ENCODE data around the gene SPN.
"Not testable (repeated sequence)": the region's sequence is repeated elsewhere in the genome, so short reads cannot be mapped to it uniquely, and the experiment has no call there.

SPN gene

DNA sequence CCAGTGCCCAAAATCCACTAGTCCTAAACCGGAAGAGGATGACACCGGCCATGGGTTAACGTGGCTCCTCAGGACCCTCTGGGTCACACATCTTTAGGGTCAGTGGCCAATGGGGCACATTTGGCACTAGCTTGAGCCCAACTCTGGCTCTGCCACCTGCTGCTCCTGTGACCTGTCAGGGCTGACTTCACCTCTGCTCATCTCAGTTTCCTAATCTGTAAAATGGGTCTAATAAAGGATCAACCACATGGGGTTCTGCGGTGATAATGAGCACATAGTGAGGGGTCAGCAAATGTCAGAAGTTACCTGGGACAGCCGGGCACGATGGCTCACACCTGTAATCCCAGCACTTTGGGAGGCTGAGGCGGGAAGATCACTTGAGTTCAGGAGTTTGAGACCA, 34.3 kb downstream of the SPN start:
- intact Hi-C loops (cut with DNase I), result no loop called here
- no peak for DNase-seq

DNA sequence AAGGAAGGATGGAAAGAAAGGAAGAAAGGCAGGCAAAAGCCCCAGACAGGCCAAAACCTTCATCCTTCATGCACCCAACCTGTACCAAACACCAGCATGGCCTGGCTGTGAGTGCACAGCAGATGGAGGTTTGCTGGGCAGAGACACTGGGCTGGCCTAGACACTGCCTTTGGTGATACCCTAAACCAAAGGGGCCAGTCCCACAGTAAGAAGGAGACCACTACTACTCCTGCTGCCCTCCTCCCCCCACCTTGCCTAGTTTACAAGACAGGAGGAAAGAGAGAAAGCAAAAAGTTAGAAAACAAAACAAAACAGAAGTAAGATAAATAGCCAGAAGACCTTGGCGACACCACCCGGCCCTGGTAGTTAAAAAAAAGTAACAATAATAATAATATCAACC, 35.0 kb downstream of the SPN start:
- intact Hi-C loops (cut with DNase I), result no loop called here
- no peak for DNase-seq

DNA sequence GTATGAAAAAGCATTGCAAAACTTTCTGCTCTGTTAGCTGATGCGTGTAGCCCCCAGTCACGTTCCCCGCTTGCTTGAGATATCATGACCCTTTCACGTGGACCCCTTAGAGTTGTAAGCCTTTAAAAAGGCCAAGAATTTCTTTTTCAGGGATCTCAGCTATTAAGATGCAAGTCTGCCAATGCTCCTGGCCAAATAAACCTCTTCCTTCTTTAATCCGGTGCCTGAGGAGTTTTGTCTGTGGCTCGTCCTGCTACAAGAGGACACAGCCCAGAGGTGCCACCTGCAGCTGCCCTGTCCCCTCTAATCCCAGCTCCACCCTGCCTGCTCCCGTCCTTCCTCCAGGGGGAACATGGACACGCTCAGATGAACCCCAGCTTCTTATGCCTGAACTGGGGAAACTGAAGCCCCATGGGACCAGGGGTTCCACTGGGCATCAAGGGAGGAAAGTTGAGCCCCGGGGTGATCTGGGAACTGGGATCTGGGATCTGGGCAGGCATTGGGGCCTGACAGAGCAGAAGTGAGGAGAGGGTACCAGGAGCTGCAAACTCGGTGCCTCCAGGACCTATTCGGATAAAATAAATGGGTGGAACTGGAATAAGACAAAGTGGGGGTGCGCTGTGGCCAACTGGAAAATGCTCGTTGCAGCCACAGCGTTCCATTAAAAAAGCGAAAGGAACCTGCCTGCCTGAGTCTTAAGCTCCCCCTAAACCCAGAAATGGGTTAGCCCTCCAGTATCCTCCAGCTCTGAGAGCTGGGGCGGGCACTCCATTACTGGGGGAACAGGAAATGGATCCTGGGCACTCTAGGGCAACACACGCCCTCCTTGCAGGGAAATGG, 35.7 kb downstream of the SPN start:
- DNase-seq, result no peak
- intact Hi-C loops (cut with DNase I), result no loop called here

DNA sequence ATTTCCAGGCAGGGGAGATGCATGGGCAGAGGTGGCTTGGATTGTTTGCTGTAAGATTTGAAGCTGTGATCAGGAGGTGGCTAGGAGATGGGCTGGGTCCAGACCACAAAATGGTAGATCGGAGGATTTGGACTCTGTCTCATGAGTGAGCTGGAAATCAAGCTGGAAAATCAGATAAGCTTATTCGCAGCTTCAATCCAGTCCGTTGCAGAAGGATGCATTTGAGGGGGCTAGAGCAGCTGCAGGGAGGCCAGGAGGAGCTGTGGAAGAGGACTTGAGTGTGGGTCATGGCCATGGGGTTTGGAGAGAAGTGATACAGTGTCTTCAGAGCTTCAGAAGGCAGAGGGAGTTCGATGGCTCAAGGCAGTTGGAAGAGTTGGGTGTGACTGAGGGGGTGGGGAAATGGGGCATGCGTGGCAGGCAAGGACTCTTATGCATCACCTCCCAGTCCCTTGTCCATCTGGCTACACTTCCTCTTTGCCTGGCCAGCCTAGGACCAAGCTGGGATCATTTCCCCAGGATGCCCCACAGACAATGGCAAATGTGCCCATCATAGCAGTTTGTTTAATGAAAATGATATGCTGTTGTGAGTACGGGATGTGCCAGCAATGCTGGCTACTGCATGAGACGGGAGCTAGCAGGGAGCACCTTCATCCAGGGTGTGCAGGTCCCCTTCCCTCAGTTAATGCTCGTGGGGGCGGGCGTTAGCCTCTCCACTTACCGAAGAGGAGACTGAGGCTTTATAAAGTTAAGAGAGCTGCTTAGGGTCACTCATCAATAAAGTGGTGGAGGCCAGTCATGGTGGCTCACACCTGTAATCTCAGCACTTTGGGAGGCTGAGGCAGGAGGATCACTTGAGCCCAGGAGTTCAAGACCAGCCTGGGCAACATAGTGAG, 36.5 kb downstream of the SPN start:
- DNase-seq, result no peak
- intact Hi-C loops (cut with DNase I), result no loop called here

DNA sequence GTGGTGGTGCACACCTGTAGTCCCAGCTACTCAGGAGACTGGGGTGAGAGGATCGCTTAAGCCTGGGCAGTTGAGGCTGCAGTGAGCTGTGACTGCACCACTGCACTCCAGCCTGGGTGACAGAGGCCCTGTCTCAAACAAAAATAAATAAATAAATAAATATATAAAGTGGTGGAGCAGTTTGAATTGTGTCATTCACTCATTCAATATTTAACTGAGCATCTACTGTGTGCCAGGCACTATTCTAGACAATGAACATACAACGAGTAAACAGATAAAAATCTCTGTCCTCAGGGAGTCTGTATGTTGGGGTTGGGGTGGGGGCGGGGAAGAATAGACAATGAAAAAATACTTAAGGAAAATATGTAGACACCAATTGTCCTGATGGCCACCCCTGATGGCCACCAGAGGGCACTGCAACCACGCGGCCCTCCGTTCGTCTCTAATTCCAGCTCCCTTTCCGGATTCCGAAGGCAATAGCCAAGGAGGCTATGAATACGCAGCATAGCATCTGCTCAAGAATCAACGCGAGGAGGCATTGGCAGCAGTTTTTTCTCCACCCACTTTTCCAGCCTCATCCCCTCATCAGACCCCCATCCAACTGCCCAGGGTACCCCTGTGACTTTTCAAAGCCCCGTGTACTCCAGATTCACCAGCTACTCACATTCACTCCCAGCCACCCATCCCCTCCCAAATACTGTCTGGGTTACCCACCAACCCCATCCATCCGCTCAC, 37.4 kb downstream of the SPN start:
- peak in 41 of 42 donors; percentile 25 to 85 (median 61) for DNase-seq
- intact Hi-C loops (cut with DNase I), result no loop called here

DNA sequence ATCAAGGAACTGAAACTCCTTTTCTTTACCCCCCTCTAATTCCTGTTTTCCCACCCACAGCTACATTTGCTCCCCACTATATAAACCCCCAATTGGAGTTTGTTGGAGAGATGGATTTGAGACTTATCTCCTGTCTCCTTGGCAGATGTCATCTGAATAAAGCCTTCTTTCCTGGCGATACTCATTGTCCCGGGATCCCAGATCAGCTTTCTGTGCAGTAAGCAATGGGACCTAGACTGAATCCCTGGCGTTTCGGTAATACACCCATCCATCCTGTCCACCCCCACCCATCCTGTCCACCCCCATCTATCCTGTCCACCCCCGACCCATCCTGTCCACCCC, 38.1 kb downstream of the SPN start:
- DNase-seq, result no peak
- intact Hi-C loops (cut with DNase I), result no loop called here

DNA sequence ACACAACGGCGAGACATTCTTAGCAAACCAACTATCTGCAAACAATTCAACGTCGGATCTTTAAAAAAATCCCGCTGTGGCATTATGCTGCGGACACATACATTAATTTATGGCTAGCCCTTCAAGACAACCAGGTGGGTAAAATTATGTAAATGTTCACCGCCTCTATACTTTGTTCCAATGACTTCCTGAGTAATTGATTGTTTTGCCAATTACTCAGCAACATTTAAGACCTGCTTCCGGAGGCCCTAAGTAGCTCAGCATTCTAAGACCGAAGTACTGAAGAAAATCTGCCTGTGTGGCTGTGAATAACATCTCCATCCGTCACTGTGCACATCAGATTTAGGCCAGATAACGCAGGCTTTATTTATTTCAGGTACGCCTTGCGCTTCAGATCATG, 39.2 kb downstream of the SPN start:
- DNase-seq, result no peak
- intact Hi-C loops (cut with DNase I), result no loop called here

DNA sequence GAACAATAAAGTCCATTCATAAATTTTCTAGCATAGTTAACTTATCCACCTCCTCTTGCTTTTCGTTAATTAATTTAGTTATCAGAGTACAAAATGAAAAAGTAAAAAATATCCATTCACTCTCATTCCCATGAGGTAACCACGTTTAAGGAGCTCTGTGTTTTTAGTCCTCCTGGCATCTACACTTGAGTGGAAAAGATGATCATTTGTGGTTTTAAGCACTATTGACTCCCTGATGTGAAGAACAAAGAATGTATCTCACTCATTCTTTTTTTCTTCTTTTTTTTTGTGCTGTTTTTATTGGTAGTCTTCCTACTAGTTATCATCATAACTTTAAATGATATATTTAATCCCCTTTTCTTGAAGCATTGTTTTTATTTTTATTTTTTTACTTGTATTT, 42.0 kb downstream of the SPN start:
- intact Hi-C loops (cut with DNase I), result no loop called here
- no peak for DNase-seq

DNA sequence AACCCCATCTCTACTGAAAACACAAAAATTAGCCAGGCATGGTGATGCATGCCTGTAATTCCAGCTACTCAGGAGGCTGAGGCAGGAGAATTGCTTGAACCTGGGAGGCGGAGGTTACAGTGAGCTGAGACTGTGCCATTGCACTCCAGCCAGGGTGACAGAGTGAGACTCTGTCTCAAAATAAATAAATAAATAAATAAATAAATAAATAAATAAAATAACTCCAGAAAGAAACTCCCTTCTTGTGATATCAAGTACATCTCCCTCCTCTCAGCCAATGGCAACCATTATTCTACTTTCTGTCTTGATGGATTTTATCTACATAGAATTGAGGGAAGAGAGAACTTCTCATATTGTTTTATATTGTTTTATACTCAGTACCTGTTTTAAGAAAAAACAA, 44.1 kb downstream of the SPN start:
- intact Hi-C loops (cut with DNase I); DNase-seq: not testable (repeated sequence)

DNA sequence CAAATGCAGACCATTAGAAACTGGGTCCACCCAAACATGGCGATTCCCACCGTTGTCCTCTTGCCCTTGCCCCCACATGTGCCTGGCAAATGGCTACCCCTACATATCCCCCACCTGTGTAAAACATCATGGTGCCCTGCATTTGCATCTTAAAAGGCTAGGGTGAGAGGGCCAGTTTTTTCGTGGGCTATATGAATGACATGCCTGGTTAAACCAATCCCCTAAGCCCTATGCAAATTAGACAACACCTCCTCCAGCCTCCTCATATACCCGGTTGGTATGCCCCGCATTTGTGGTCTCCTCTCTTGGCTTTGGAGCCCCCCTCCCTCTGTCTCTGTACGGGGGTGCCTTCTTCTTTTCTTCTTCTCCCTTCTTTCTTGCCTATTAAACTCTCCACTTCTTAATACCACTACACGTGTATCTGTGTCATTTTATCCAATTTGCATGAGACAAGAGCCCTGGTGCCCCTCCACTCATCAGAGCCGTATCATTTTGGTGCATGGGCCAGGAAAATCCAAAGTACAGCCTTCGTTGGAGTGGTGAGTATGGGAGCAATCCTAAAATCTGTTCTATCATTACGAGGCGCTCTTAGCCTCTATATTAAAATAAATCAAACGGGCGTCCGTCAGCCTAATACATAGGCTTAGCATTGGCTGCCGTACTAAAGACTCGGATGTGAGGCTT, 46.0 kb downstream of the SPN start:
- intact Hi-C loops (cut with DNase I), result no loop called here
- no peak for DNase-seq

DNA sequence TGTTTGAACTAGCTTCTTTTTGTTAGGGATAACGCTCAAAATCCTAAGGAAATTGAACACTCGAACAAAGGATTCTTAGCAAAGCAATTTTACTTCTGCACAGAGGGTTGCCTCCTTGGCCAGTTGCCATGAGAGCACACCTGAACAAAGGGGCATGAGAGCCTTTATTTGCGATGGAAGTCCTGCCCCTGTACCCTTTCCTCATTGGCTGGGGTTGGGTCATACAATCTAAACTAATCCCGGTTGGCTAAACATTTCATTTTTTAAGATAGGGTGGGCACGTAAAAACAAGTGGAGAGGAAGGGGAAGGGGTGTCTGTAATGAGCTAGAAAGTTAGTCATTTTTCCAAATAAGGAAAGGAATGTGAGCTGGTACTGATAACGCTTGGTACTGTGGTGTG, 46.6 kb downstream of the SPN start:
- intact Hi-C loops (cut with DNase I); DNase-seq: not testable (repeated sequence)

DNA sequence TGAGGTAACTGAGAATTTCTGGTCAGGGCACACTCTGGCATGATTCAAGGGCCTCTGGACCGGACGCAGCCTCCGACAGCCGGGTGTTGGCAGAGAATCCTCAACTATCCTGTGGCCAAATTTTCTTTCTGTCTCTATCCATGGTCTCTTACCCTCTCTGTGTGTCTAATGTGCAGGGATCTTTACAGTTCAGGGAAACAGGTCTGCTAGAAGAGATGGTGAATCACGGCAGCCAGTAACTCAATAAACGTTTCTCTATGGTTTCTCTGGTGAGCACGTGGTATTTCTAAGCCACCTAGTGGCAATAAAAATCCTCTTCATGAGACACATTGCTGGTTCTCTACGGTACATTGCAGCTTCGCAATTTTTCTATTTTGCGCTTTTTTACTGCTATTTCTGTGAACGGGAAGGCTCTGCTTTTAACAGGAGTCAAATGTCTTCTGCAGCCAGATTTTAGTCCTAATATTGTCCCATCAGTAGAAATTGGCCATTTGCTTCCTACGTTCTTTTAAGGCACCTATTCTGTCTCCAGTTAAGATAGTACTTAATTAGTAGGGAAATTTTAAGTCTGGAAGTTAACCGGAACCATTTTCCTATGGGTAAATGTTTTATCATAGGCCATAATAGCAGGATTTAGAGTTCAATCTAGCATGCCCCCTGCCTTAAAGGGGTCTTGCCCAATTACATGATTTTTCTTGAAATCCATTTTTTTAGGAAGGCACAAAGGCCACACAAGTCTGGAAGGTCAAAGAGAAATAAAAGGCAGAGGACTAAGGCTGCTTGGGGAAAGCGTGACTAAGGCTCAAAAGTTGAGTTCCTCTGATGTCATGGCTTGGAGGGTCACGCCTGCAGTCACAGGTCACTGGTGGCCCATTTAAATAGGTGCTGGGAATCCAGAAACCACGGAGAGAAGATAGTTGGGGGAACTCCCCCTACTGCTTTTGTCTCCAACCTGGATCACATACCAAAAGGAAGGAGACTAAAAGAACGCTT, 47.5 kb downstream of the SPN start:
- peak in 30 of 42 donors; percentile 14 to 84 (median 61) for DNase-seq
- intact Hi-C loops (cut with DNase I), result no loop called here

DNA sequence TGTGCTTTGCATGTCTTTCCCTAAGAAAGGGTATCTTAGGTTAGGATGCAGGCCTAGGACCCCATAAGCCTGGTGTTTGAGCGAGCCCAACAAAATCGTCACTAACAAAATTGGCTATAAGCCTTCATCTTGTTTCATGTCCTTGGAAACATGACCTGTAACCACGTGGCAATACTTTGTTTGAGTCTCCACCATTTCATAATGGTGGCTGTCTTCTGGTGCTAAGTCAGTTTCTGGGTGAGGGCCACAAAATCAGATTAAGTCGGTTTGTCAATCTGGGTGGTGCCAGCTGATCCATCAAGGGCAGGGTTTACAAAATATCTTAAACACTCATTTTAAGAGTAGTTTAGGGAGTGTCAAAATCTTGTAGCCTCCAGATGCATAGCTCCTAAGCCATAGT, 49.8 kb downstream of the SPN start:
- intact Hi-C loops (cut with DNase I), result no loop called here
- DNase-seq, result no peak

DNA sequence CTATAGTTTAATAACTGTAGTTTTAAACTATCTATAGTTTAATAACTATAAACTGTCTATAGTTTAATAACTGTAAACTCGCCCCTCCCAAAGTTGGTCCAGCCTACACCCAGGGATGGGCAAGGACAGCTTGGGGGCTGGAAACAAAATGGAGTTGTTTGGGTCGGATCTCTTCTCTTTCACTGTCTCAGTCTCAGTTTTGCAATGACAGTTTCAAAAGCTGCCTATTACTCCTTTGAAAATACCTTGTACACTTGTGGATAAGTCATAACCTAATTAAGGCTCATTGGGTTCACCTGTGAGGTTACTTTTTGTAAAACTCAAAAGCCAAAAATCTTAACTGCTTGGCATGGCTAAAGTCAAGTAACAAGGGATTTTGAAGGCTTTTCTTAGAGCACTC, 51.3 kb downstream of the SPN start:
- no peak for DNase-seq
- intact Hi-C loops (cut with DNase I), result no loop called here

DNA sequence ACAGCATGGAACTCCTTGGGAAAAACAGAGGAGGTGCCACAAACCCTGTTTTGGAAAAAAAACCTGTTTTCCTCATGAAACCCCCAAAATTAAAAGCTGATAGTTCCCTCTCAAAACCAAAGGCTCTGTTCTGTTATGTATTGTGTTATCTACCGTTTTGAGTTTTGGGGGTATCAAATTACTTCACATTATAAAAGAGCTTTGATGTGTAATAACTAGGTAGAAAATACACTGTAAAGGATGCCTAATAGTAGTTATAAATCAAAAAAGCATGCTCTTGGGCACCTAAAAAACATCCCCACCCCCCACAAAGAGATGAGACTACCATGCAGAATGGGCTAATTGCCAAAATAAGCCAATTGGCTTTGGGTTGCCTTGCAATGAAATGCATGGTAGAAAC, 51.9 kb downstream of the SPN start:
- no peak for DNase-seq
- intact Hi-C loops (cut with DNase I), result no loop called here

DNA sequence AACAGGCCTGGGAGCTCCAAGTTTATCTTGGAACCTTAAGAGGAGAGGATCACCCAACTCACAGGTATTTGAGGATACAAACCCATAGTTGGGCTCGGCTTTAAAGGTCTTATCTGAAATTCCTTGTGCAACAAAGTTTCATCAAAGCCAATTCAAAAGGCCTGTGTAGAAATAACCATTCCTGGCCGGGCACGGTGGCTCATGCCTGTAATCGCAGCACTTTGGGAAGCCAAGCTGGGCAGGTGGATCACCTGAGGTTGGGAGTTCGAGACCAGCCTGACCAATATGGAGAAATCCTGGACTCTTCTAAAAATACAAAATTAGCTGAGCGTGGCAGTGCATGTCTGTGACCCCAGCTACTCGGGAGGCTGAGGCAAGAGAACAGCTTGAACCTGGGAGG, 54.1 kb downstream of the SPN start:
- DNase-seq, result no peak
- intact Hi-C loops (cut with DNase I), result no loop called here

DNA sequence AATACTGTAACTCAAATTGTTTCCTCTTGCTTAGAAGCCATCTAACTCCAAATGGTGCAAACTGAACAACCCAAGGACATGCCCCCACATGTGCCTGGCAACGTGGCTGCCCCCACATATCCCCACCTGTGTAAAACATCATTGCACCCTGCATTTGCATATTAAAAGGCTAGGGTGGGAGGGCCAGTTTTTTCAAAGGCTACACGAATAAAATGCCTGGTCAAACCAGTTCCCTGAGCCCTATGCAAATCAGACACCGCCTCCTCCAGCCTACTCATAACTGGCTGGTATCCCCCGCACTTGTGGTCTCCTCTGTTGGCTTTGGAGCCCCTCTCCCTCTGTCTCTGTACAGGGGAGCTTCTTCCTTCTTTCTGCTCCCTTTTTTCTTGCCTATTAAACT, 56.0 kb downstream of the SPN start:
- DNase-seq, result no peak
- intact Hi-C loops (cut with DNase I), result no loop called here

All from head of caudate nucleus (tissue), 42 donors.